ENCODE results near the gene PHTF1.

Gene PHTF1

GRCh38 chr1:113692824-113693431, 66.4 kb downstream of the PHTF1 start:
- no peak for ATAC-seq
- TF ChIP-seq RARB (CRISPR knock-in tag; IDR thresholded peaks at IDR 0.05) = no peak
- TF ChIP-seq TCF4 (CRISPR knock-in tag; IDR thresholded peaks at IDR 0.05; ENCODE audit: borderline replicate concordance) = no peak
- no peak for TF ChIP-seq ZNF565 (CRISPR knock-in tag; conservative IDR thresholded peaks at IDR 0.05; ENCODE audit: low read depth)

- ATAC-seq = no peak
- TF ChIP-seq ZNF8 (CRISPR knock-in tag; IDR thresholded peaks at IDR 0.05) (no peak), TOX (CRISPR knock-in tag; IDR thresholded peaks at IDR 0.05; ENCODE audit: borderline replicate concordance) (no peak), OSR1 (CRISPR knock-in tag; IDR thresholded peaks at IDR 0.05) (no peak), ESRRG (CRISPR knock-in tag; IDR thresholded peaks at IDR 0.05) (no peak), SNAI2 (CRISPR knock-in tag; IDR thresholded peaks at IDR 0.05) (no peak), PATZ1 (CRISPR knock-in tag; IDR thresholded peaks at IDR 0.05; ENCODE audit: borderline replicate concordance) (no peak), ZNF70 (CRISPR knock-in tag; IDR thresholded peaks at IDR 0.05) (no peak), CREB5 (CRISPR knock-in tag; IDR thresholded peaks at IDR 0.05; ENCODE audit: low read depth) (no peak), TSHZ2 (CRISPR knock-in tag; IDR thresholded peaks at IDR 0.05) (no peak), ZFP30 (CRISPR knock-in tag; IDR thresholded peaks at IDR 0.05) (no peak), CSRNP3 (CRISPR knock-in tag; IDR thresholded peaks at IDR 0.05) (no peak), TCF4 (CRISPR knock-in tag; IDR thresholded peaks at IDR 0.05; ENCODE audit: borderline replicate concordance) (no peak), RARB (CRISPR knock-in tag; IDR thresholded peaks at IDR 0.05) (no peak), BACH2 (CRISPR knock-in tag; IDR thresholded peaks at IDR 0.05; ENCODE audit: borderline replicate concordance) (no peak), ZFP3 (CRISPR knock-in tag; IDR thresholded peaks at IDR 0.05) (no peak), POU6F1 (CRISPR knock-in tag; IDR thresholded peaks at IDR 0.05; ENCODE audit: borderline replicate concordance, low read depth) (no peak), GLIS3 (CRISPR knock-in tag; IDR thresholded peaks at IDR 0.05) (no peak), ISL1 (CRISPR knock-in tag; IDR thresholded peaks at IDR 0.05) (no peak), ZC3H10 (CRISPR knock-in tag; IDR thresholded peaks at IDR 0.05) (no peak)
Observed at GRCh38 chr1:113692342-113692741, 66.9 kb downstream of the PHTF1 start.

GRCh38 chr1:113691184-113691583, 68.1 kb downstream of the PHTF1 start:
- no peak for ATAC-seq
- TF ChIP-seq CSRNP3 (CRISPR knock-in tag; IDR thresholded peaks at IDR 0.05) = no peak
- no peak for TF ChIP-seq TCF4 (CRISPR knock-in tag; IDR thresholded peaks at IDR 0.05; ENCODE audit: borderline replicate concordance)
- no peak for TF ChIP-seq ZNF565 (CRISPR knock-in tag; conservative IDR thresholded peaks at IDR 0.05; ENCODE audit: low read depth)
- no peak for TF ChIP-seq TSHZ2 (CRISPR knock-in tag; IDR thresholded peaks at IDR 0.05)
- TF ChIP-seq BACH2 (CRISPR knock-in tag; IDR thresholded peaks at IDR 0.05; ENCODE audit: borderline replicate concordance) = no peak
